AG04450 (cell line): ENCODE measurements around the gene FNIP2. TPM values are rescaled to one million over a fixed set of nuclear protein-coding genes. Genes with fewer than 3 reads are reported as not detected.
"Not testable (repeated sequence)": the region's sequence is repeated elsewhere in the genome, so short reads cannot be mapped to it uniquely, and the experiment has no call there.

Experiments used
- CTCF ChIA-PET: fragments of 300-600, 350-600 bp; formaldehyde crosslinking; extraction: SDS; loops from one replicate; lab custom pipeline; 2022; ENCODE audit warnings: antibody characterized with exemption, inconsistent platforms; lab: Charles Lee
- POLR2A ChIA-PET: fragments of 350-600 bp; formaldehyde crosslinking; extraction: SDS; loops from one replicate; lab custom pipeline; 2021; ENCODE audit warnings: antibody characterized with exemption, inconsistent platforms; lab: Yijun Ruan, JAX
- DNase-seq: peaks from one replicate; pipeline ENCODE4 v3.0.0-alpha.2; 2011; ENCODE audit warnings: low read depth, low spot score
- H3K27ac ChIP-seq: one replicate; pipeline ENCODE4 v1.5.1; 2012; ENCODE audit warnings: low read depth, low read length, control low read depth
- H3K27me3 ChIP-seq: one replicate; pipeline ENCODE4 v1.6.0; 2012; ENCODE audit warnings: low read length; ENCODE audit not compliant: control insufficient read depth, insufficient read depth
- H3K4me3 ChIP-seq: 2 replicates; pipeline ENCODE4 v1.5.1; 2011; ENCODE audit warnings: mild to moderate bottlenecking, low read depth, low read length, control low read depth
- H3K9me3 ChIP-seq: 2 replicates; pipeline ENCODE4 v1.5.1; 2012; ENCODE audit warnings: low read length; ENCODE audit not compliant: control insufficient read depth, insufficient read depth
- CTCF ChIP-seq: IDR thresholded peaks from 2 replicates; pipeline ENCODE4 v1.5.1; 2011; ENCODE audit warnings: low read depth, low read length, control low read depth, inconsistent platforms
- polyA plus RNA-seq: library from polyadenylated mRNA; depleted of rRNA; stranded (reverse); fragments of >200 nt; gene quantifications from 2 replicates; pipeline ENCODE4 v1.2.3, GENCODE V29; 2011

Gene FNIP2
- polyA plus RNA-seq, 1 experiment = 8.4 TPM

- no peaks in the 10 kb centered on the region for H3K27me3 ChIP-seq
- no peak overlapping the region for H3K4me3 ChIP-seq
- no peak for DNase-seq
- ChIA-PET POLR2A (no interaction called here), CTCF (no interaction called here)
- H3K27ac ChIP-seq = no peak overlapping the region
- no peaks in the 10 kb centered on the region for H3K9me3 ChIP-seq
- no peak for TF ChIP-seq CTCF
Observed at GRCh38 chr4:158756588-158756987, 12.2 kb upstream of the FNIP2 start.

GRCh38 chr4:158758142-158758541 is 10.7 kb upstream of the FNIP2 start:
- no peak for TF ChIP-seq CTCF
- Histone ChIP-seq H3K4me3 (no peak overlapping the region), H3K27ac (no peak overlapping the region), H3K9me3 (no peaks in the 10 kb centered on the region), H3K27me3 (no peaks in the 10 kb centered on the region)
- no peak for DNase-seq
- CTCF ChIA-PET = no interaction called here
- POLR2A ChIA-PET = no interaction called here

GRCh38 chr4:158758703-158759102 is 10.1 kb upstream of the FNIP2 start:
- no peak for DNase-seq
- CTCF ChIA-PET = no interaction called here
- TF ChIP-seq CTCF = no peak
- no peak overlapping the region for H3K4me3 ChIP-seq
- H3K27ac ChIP-seq = no peak overlapping the region
- H3K9me3 ChIP-seq = no peaks in the 10 kb centered on the region
- H3K27me3 ChIP-seq = no peaks in the 10 kb centered on the region
- POLR2A ChIA-PET = no interaction called here

GRCh38 chr4:158759539-158759938 is 9.3 kb upstream of the FNIP2 start:
- H3K4me3 ChIP-seq, POLR2A ChIA-PET, CTCF ChIA-PET, DNase-seq, H3K9me3 ChIP-seq, H3K27me3 ChIP-seq, H3K27ac ChIP-seq: not testable (repeated sequence)

- Histone ChIP-seq H3K4me3 (no peak overlapping the region), H3K27ac (no peak overlapping the region), H3K9me3 (no peaks in the 10 kb centered on the region), H3K27me3 (no peaks in the 10 kb centered on the region)
- no peak for TF ChIP-seq CTCF
- no peak for DNase-seq
- CTCF ChIA-PET = no interaction called here
- POLR2A ChIA-PET = no interaction called here
Observed at GRCh38 chr4:158760866-158761265, 8.0 kb upstream of the FNIP2 start.

GRCh38 chr4:158762553-158762952 is 6.3 kb upstream of the FNIP2 start:
- Histone ChIP-seq H3K27ac (no peak overlapping the region), H3K27me3 (no peaks in the 10 kb centered on the region), H3K4me3 (no peak overlapping the region), H3K9me3 (no peaks in the 10 kb centered on the region)
- no peak for TF ChIP-seq CTCF
- no peak for DNase-seq
- ChIA-PET CTCF (no interaction called here), POLR2A (no interaction called here)
